Stimulated activated CD4-positive, alpha-beta T cell treated with anti-CD3 and anti-CD28 coated beads, Interleukin-15, amount 100 ng/mL, for 24 hours (primary cell): ENCODE data around the gene CEP152.
"Not testable (repeated sequence)": the region's sequence is repeated elsewhere in the genome, so short reads cannot be mapped to it uniquely, and the experiment has no call there.

Experiments used
- DNase-seq: peaks from one replicate; pipeline ENCODE4 v3.0.0-alpha.2; 2020

The CEP152 gene

DNA sequence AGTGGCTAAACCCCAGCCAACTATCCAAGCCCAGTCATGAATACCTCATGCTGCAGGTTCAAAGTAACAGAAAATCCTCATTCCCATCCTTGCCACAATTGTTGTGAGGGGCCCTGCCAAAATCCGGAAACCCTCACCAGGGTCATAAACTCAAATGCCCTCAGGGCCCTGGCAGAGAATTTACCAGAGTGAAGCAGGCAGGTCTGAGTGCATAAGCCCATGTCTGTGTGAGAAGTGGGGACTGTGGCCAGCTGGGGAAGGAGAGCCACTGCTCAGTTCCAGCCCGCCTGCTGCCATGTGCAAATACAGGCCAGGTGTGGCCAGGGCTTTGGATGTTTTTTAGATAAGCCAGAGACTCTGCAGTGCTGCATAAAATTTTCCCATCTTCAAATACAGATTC is 7.0 kb downstream of the CEP152 start:
- no peak for DNase-seq

DNA sequence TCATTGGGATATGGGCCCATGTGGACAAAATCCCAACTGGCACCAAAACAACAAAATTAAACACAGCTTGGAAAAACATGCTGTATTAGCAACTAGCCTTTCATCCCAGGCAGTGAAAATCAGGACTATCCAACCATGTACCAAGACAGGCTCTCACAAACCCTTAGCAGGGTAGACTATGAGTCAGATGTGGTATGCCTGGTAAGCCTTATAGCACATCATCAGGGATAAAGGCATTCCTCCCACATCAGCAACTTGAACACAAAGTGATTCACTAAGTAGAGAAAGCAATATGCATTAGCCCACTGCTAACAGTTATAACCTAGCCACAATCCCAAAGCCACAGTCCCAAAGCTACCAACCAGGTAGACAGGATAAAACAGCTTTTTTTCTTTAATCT is 8.0 kb downstream of the CEP152 start:
- no peak for DNase-seq

DNA sequence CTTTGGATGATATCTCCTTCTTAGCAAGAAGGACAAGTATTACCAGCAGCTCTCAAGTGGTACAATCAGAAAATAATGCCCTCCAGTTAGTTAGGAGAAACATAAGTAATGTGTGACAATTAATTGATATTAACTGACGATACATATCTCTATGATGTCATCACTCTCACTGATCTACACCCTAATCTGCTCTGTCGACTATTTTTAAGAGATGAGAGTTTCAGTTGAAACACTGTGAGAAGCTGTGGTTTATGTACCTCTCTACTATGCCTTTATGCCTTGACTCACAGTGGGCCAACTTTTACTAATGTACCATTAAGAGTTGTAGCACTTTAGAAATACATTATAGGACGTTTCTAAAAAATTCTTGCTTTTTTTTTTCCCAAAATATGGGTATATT is 8.6 kb downstream of the CEP152 start:
- no peak for DNase-seq

DNA sequence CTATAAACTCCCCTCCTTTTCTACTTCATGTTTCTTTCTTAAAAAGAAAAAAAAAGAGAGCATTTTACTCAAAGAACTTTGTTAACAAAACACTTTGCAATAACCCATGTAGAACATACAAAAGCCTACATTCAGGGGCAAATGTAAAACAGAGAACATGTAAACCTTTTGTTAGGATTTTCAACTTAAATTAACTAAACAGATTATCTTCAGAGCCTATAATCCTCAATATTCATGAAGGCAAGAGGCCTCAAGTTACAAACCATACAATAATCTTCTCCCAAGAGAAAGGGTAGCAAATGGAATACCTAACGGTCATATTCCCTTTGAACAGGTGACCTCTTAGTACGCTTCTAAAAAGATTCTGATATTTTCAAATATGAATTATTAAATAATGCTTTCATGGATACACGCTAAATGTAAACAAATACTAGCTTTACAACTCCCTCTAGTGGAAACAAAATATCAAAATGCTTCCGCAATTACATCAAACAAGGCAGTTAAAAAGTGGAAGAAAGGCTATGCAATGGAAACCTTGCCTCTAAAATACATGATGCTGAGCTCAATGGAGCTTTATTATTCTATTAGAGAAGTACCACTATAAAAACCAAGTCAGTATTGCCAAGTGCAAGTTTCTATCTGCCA is 9.9 kb downstream of the CEP152 start:
- no peak for DNase-seq

DNA sequence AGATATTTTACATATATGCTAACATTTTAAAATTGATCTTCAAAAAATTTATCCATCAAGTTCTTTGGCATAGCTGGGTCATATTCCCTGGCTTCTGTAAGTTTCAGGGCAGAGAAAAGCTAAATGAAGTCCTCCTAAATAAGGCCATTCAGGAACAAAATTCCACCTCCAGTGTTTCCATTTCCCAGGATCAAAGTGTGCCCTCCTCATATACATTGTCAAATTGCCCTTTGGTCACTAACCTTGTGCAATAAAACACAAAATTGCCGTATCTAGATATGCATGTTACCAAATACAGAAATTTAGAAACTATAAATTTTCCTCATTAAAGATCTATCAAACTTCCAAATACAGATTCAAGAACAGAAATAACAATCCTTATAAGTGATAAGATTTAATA is 10.6 kb downstream of the CEP152 start:
- DNase-seq, result no peak

DNA sequence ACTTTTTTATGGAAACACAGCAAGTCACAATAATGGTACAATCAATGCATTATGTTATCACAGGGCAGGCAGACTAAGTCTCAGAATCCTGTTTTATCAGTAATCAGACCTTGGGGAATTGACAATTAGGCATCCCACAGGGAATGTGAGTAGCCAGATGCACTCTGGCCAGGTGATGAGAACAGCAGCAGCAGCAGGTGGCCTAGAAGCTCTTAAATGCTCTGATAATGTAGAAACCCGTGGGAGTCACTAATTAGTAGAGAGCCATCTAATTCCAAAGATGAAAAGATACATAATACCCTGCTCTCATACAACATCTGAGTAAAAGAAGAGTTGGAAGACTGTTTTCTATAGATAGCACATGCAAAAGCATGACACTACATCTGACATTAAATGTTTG is 12.6 kb downstream of the CEP152 start:
- DNase-seq, result no peak

DNA sequence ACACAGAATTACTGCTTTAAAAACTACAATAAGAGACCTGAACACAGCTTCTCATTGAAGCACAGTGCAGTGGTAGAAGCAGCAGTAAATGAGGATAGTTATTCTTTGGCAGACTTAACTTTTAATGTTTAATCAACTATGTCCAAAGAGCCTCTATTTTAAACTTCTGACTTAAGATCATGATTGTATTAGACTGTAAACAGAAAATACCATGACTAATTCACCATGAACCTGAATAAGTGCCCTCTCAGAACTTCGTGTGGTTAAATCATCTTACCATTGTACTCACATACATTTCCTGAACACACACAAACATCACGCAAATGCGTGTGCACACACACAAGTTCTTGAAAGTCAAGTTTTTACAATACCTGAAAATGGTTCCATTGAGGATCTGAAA is 13.9 kb downstream of the CEP152 start:
- DNase-seq, result no peak

DNA sequence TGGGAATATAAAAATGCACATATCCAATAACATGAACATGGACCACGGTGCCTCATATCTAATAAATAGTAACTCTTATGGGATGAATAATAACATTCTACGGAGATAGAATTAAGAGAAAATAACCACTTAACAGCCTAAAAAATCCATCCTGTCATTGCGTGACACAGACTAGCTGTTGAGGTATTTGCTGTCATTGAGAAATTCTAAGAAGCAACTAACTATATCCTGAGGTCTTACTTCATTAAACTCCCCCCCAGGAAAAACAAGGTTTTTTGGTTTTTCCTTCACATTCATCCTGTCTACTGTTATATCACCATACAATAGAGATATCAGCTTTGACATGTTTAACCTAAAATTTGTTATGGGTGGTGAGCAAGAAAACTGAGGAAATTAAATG is 14.3 kb downstream of the CEP152 start:
- no peak for DNase-seq

DNA sequence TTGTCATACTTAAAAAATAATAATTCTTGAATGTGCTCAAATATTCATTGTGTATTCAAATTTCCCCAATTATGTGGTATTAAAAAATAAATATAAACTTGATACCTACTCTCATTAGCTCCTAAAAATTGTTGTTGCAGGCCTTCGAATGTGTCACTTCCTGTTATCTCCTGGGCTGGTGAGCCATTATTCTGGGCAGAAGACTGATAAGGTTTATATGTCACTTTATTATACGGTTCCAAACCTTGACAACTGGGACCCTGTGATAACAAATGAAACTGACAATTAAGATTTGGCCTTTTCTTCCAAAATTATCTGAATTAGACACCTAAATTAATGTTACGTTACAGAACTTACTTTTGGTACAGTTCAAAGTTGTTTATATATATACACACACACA is 15.0 kb downstream of the CEP152 start:
- DNase-seq, result no peak

DNA sequence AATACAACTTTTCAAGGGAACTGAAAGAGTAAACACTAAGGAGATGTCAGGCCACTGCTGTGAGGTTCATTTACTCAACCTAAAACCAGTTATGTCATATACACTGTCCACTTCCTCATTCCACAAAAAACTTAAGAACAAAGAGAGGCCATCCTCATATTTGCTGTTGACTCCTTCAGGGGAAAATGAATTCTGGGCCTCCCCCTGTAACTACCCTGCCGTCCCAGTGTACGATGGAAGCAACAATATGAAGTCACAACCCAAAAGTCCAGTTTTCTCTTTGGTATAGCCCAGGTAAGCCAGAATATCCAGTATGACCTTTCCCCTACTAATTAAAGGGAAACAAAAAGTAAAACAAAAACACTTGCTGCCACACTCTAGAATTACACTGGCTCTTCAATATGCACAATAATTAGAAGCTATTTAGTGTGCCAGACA is 16.2 kb downstream of the CEP152 start:
- DNase-seq, result no peak

DNA sequence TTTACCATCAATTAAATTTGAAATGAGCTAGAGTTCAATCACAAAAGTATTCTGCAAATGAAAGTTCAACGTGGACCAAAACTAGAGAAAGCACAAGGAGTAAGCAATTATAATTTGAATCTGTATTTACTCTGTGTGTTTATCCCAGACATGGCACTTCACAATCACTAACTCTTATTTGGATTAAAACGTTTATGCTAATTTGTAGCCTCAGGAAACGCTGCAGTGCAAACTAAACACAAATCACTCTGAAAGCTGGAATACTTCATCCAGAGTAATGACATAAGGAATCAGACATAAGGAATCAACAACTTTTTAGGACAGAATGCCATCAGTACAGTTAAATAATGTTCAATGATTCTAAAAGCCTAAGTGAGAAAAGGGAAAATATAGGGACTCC is 18.5 kb downstream of the CEP152 start:
- no peak for DNase-seq

DNA sequence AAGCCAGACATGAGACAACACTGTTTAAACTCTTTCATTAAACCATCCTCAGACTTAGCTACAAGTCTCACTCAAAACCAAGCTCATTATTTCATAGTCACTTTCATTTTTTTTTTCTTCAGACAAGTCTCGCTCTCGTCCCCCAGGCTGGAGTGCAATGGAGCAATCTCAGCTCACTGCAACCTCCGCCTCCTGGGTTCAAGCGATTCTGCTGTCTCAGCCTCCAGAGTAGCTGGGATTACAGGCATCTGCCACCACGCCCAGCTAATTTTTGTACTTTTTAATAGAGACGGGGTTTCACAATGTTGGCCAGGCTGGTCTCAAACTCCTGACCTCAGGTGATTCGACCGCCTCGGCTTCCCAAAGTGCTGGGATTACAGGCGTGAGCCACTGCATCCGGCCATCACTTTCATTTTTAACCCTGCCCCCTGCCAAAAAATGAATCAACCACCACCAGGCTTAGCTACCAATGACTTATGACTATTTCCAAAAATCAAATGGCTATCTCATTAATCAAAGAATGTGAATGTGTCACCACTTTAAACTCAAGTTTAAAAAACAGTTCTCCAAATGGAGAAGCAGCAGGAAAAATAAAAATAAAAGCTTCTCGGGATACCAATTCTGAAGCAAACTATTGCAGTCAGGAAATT is 20.3 kb downstream of the CEP152 start:
- not testable (repeated sequence) for DNase-seq

DNA sequence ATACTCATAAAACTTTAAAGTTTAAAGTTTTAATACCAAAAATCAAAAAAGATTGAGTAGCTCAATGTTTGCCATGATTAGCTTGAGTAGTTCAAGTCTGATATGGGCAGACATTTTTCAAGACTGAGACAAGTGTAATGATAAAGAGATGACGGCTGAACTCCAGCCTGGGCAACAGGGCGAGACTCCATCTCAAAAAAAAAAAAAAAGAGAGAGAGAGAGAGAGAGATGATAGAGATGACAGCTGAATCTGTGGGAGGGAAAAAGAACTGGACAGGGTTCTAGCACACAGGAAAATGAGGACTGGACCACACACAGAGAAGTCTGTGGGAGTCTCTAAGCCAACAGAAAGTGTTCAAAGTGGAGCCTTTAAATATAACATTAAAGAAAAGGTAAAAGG is 25.2 kb downstream of the CEP152 start:
- DNase-seq, result no peak

DNA sequence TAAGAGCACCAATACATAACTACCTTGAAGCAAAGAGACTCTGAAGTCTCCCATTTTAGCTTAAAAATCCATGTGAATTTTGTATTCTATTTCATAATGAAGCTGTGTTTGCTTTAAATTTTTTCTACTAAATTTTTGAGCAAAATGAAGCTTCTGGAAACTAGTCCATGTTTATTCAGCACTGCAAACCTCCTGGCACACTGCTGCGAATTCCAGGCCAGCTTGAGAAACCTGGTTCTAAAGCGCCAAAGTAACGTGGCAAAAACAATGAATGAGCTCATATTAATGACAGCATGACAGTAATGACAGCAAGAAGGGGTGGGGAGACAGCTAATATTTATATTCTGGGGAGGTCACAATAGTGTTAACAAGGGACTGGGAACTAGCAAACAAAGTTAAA is 25.7 kb downstream of the CEP152 start:
- DNase-seq, result no peak

DNA sequence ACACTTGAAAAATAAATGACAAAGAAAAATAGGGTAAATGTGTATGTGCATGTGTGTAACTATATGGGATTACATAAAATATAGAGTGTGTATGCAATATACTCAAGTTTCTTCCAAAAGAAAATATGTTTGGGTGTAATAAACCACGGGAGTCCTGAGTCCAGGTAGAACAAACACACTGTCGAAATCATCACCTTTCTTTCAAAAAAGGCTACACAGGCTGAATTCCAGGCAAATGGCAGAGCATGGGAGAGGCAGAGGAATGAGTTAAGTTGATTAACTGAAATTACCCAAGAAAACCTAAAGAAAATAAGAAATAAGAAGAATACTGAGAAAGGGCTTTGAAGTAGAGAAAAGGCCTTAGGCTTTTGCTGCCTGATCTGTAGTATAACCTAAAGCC is 26.1 kb downstream of the CEP152 start:
- DNase-seq, result no peak

DNA sequence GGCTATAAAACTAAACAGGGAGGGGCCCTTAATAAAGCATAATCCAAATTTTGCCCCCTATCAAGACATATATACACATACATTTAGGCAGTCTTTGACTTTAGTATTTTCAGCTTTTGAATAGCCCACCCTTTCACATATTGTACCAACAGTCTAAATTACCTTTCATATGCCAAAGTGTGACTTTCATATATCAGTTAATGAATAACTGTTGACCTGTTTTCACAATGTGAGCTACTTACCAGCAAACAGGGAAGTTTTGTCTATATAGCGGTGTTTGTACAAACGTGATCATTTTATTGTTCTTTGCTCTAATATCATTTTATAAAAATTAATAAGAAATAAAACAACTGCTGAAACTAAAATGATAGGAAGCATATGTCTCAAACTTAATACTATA is 28.0 kb downstream of the CEP152 start:
- no peak for DNase-seq

DNA sequence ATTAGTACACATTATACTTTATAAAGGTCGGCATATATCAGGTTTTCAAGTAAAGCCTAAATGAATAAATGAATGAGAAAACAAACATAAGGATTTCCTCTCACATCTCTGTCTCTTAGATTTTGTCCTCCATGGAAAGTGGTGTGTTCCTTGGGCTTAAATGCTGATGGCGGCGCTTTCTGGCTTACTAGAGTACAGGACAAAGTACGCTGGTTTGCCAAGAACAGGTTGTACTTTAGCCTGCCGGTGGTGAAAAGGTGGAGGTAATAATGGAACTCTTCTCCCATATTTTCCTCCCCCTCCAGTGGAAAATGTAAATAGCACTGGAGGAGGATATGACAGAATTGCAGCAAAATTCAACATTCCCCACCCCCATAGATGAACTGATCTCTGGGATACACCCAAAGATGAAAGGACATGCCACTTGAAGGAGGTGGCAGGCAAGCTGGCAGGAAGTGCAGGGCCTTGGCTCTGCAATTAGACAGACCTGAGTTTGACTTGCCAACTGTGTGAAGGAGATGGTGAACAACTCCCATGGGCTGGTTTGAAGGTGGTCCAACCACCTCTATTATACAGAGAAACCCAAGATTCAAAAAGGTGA is 29.3 kb downstream of the CEP152 start:
- DNase-seq, result no peak

DNA sequence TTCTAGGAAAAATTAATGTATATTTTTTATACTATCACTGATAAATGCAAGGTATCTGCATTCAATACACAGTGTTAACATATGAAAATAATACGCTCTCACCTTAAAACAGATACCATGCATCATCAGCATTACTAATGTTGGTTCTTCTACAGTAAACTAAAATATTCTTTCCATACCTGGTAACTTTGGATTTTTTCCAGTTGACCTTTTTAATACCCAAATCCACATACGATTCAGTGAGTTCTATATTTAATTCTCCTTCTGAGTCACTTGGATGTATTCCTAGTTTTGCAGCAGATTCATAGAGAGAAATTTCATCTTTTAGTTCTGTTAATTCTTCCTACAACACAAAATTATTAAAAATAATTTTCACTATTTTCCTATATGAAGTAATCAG is 29.9 kb downstream of the CEP152 start:
- no peak for DNase-seq

DNA sequence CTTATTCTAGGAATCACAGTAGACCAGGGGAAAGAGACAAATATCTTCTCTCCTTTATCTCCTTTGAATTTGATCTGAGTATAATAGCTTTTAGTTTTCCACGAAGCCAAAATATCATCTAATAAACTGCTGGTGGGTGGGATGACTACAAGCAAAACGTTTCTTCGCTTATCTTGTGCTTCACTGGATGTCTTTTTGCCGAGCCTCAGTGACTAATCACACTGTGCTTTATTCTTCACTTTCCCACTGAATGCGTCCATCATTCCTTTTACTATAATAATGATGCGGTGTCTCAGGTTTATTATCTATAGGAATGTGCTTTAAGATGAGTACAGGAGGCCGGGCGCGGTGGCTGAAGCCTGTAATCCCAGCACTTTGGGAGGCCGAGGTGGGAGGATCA is 32.5 kb downstream of the CEP152 start:
- DNase-seq, result no peak

DNA sequence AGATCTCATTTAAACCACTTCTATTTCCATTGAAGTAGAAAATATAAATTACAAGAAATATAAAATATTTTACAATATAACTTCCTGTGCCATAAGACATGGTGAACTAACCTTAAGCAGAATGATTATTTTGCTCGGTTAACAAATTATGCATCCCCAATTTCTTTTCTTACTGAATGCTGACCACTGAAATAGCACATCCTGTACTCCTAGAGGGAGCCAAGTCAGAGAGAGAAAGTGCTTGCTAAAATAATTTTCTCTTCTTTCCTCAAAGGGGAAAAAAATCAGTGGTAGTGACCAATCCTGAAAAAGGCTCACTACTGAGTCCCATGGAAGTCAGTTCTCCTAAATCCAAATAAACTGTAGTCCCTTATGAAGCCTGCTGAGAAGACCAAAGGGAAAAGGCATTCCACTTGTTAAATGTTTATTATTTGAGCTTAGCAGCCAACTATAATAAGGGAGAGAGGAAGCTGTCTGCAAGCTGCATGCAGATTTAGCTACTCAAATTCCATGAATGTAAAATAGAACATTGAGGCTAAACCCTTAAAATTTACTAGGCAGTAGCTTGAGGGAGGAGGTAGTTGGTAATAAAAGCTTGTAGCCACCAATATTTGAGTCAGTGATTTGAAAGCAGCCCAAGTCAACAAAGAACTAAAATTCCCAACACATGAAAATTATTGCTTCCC is 33.1 kb downstream of the CEP152 start:
- no peak for DNase-seq

DNA sequence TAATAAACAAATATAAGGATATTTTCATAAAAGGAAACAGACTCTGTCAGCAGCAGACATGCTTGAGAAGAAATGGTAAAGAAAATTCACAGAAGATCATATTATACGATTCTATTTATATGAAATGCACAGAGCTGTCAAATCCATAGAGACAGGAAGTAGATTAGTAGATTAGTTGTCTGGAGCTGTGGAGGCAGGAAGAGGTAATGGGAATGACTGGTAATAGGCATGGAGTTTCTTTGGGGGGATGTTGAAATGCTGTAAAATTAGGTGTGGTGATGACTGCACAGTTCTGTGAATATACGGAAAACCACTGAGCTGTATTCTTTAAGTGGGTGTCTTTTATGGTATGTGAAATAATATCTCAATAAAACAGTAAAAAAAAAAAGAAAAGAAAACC is 35.3 kb downstream of the CEP152 start:
- DNase-seq, result no peak

DNA sequence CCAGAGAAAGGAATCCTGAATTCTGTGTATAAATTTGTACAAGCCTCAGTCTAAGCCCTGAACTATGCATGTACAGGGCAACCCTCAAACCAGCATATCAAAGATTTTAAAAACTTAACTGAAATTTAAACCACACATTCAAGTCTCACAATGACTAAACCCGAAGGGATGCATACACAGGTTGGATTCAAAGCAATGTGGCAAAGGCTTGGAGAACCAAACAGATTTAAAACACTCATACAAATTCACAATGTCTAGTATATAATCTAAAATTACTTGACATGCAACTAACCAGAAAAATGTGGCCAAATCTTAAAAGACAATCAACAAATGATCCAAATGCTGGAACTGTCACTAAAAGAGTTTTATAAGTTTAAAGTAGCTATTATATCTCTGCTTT is 36.4 kb downstream of the CEP152 start:
- DNase-seq, result no peak

DNA sequence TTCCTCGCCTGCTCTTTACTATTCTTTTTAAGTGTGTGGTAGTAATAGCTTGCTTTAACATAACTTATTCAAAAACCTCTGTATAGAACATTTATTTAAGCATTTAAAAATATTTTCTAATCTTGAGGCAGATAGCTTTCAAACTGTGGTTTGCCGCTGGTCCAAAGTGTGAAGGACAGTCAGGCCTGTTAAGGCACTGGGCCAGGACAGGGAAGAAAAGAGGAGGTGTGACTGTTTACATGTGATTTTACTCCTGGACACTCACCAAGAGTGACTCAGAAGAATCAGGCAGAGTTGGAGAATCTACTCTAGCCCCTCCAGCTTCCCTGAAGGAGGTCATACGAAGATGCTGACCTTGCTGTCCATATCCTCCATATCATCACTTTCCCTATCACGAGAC is 44.7 kb downstream of the CEP152 start:
- DNase-seq, result no peak

DNA sequence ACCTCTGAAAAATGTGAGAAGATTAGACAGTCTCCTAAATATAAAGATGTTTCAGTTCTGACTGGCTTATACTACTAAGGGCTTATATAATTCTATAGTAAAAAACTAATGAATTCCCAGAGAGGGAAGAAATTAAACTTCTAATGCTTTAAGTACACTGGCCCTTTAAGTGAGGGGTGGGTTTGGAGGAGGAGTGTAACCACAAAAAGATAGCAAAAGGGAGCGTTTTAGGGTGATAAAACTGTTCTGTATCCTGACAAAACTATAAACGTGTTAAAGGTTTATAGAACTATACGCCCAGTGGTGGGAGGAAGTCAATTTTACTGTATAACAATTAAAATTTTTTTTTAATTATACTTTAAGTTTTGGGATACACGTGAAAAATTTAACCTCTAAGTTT is 45.8 kb downstream of the CEP152 start:
- DNase-seq, result no peak
